HG03095 (cell line): ENCODE data around the gene NBEA.

Experiments used
- ATAC-seq: cut with Tn5 transposase; IDR thresholded peaks from one replicate; pipeline ENCODE4 v1.9.1; 2021; ENCODE audit warnings: moderate library complexity; ENCODE audit not compliant: unreplicated experiment

The NBEA gene

GRCh38 chr13:35472323-35472881 is 530.3 kb downstream of the NBEA start:
- no peak for ATAC-seq

GRCh38 chr13:35473206-35473775 is 531.2 kb downstream of the NBEA start:
- ATAC-seq: no peak

GRCh38 chr13:35473802-35474201 is 531.7 kb downstream of the NBEA start:
- ATAC-seq: no peak

GRCh38 chr13:35474496-35475211 is 532.6 kb downstream of the NBEA start:
- no peak for ATAC-seq

GRCh38 chr13:35475212-35475959 is 533.3 kb downstream of the NBEA start:
- ATAC-seq: no peak

GRCh38 chr13:35475960-35476943 is 534.2 kb downstream of the NBEA start, which contains the start of gene MAB21L1:
Gene MAB21L1, minus strand, starts transcription at chr13:35476689. Its CDS starts 551 bp downstream, at chr13:35476138.
- no peak for ATAC-seq

- ATAC-seq: no peak
Observed at GRCh38 chr13:35477386-35477946, 535.4 kb downstream of the NBEA start.

- ATAC-seq: no peak
Observed at GRCh38 chr13:35478271-35479037, 536.4 kb downstream of the NBEA start.

- ATAC-seq: no peak
Observed at GRCh38 chr13:35479038-35479492, 537.0 kb downstream of the NBEA start.

GRCh38 chr13:35479706-35480105 is 537.6 kb downstream of the NBEA start:
- ATAC-seq: no peak

- ATAC-seq: no peak
Observed at GRCh38 chr13:35480346-35480745, 538.3 kb downstream of the NBEA start.

- no peak for ATAC-seq
Observed at GRCh38 chr13:35481777-35482176, 539.7 kb downstream of the NBEA start.

GRCh38 chr13:35482527-35482926 is 540.5 kb downstream of the NBEA start:
- ATAC-seq: no peak

- no peak for ATAC-seq
Observed at GRCh38 chr13:35483761-35484160, 541.7 kb downstream of the NBEA start.

GRCh38 chr13:35484384-35484783 is 542.3 kb downstream of the NBEA start:
- no peak for ATAC-seq

GRCh38 chr13:35485424-35485823 is 543.4 kb downstream of the NBEA start:
- no peak for ATAC-seq

GRCh38 chr13:35489050-35489449 is 547.0 kb downstream of the NBEA start:
- ATAC-seq: no peak

- ATAC-seq: no peak
Observed at GRCh38 chr13:35496006-35496405, 553.9 kb downstream of the NBEA start.

- no peak for ATAC-seq
Observed at GRCh38 chr13:35496761-35497386, 554.8 kb downstream of the NBEA start.
